ENCODE results near the gene UBASH3B.
A peak's percentile ranks its signal among the peaks of the same experiment; 100 is the strongest.

UBASH3B gene

DNA sequence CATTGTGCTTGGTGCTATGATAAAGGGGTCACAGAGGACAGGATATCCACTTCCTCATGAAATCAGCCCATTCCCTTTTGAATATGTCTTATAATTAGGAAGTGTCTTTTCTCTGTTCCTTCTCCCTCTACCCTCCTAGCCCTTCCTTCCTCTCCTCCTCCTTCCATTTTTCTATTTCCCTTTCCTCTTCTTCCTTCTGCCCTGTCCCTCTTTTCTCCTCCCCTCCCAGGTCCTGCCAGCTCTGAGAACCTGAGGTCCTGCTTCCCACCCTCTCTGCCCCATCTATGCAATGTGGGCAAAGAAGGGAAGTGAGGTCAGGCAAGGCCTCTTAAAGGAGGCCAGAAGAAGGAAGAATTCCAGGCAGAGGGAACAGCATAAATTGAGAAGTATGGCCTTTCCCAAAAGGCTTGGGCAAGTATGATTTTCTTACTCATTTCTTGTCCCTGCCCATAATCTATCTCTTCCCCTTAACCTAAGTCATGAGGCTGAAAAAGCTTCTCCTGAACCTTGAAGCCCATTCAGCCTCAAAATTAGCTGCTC is 7.7 kb upstream of the UBASH3B start:
- DNase-seq (ENCODE audit: low read depth), result no peak

DNA sequence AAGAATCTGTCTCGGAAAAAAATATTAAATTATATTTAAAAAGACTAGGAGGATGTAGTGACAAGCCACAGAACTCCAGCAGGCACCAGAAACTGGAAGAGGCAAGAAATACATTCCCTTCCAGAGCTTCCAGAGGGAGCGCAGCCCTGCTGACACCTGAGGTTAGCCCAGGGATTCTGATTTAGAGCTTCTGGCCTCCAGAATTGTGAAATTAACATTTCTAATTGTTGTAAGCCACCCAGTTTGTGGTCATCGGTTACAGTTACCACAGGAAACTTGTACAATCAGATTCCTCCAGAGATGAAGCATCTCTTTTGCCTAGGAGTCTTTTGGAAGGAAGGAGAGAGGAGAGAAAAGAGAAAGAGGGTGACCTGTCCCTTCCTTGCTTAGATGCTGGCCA is 6.4 kb upstream of the UBASH3B start:
- no peak for DNase-seq (ENCODE audit: low read depth)

- DNase-seq (ENCODE audit: low read depth), result no peak
These were observed 4.9 kb upstream of the UBASH3B start for GRCh38 chr11:122650619-122651018.

DNA sequence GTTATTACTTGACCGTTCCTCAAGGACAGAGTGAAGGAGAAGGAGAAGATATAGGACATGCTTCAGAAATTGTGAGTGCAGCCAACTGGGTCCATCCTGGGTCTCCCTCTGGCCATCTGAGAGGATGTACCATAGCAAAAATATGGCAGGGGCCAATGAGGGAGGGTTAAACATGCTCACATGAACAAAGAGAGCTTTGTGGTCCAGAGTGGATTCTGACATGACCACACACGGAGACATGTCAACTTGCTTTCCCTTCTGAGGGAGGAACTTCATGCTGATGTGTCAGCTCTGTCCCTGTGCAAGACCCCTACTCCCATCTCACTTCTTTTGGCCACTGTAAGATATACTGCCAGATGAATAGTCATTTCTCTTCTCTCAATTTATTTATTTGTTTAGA is 3.0 kb upstream of the UBASH3B start:
- DNase-seq (ENCODE audit: low read depth), result no peak

GRCh38 chr11:122653916-122654585 is 1.5 kb upstream of the UBASH3B start:
- DNase-seq (ENCODE audit: low read depth), result no peak

- peak; percentile 21 for DNase-seq (ENCODE audit: low read depth)
These were observed 630 bp downstream of the UBASH3B start for GRCh38 chr11:122656073-122656630.

GRCh38 chr11:122656631-122657101 is 1.1 kb downstream of the UBASH3B start:
- DNase-seq (ENCODE audit: low read depth), result peak; percentile 32

GRCh38 chr11:122659676-122660554 is 4.4 kb downstream of the UBASH3B start:
- no peak for DNase-seq (ENCODE audit: low read depth)

DNA sequence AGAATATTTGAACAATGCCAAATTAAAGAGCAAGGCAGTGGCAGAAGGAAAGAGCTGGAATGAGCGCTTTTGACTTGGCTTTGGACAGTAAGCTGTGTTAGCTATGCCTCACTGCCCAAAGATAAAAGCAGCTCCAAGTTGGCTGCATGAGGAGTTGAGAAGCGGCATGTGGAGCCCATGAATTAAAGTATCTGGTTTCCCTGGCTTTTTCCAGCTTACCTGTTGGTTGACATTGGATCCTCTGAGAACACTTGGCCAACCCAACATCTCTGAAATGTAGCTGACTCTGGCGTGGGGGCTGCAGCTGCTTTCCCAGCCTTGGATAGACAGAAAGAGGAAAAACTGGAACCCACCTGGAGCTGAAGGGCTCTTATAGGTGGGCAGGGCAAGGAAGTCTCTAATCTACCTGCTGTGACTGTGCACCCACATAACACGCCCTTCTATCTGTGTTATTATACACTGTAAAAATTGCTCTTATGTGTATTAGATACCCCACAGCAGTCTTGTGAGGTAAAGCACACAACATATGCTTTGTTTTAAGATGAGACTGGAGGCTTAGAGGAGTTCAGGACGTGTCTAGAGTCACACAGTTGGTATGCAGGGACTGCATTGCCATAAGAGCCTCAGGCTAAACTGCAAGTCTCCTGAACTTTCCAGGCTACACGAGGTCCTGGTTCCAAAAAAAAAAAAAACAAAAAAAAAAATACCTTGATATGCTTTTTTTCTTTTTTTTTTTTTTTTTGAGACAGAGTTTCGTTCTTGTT is 5.8 kb downstream of the UBASH3B start:
- no peak for DNase-seq (ENCODE audit: low read depth)

DNA sequence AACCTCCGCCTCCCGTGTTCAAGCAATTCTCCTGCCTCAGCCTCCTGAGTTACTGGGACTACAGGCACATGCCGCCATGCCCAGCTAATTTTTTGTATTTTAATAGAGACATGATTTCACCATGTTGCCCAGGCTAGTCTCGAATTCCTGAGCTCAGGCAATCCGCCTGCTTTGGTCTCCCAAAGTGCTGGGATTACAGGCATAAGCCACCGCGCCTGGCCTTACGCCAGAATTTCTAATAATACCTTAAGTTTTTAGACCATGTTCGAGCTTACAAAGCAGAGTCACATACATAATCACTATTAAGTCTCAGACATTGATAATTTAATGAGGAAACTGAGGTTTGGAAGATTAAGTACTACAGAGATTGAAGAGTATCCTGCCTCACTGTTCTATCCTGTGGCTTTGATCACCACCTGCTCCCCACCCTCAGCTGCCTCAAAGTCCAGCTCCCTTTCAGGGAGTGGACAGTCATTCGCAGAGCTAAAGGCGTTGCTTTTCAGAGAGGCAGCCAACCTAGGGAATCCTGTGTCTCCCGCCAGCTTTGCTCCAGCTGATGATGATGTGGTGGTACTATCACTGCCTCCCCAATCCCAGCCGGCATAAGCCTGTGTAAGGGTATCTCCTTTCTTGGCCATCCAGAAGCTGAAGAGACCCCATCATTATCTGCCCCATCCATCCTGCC is 7.7 kb downstream of the UBASH3B start:
- no peak for DNase-seq (ENCODE audit: low read depth)

DNA sequence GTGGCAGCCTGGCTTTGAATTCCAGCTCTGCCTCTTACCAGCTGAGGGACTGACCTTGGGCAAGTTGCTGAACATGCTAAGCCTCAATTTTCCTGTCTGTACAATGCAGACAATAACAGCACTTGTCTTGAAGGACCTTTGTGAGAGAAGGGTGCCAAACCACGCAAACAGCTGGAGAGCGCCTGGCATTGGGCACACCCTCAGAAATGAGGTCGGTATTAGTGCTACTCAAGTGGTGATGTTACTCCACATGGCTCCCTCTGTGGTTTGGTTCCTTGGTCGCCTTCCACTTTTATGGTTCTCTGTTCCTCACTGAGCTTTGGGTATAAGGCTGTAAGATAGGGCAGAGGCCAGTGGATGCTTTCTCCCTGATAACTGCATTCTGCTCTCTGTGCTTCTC is 8.2 kb downstream of the UBASH3B start:
- DNase-seq (ENCODE audit: low read depth), result no peak

GRCh38 chr11:122664188-122664587 is 8.7 kb downstream of the UBASH3B start:
- DNase-seq (ENCODE audit: low read depth), result no peak

GRCh38 chr11:122665861-122666260 is 10.3 kb downstream of the UBASH3B start:
- no peak for DNase-seq (ENCODE audit: low read depth)

GRCh38 chr11:122666743-122667142 is 11.2 kb downstream of the UBASH3B start:
- DNase-seq (ENCODE audit: low read depth), result no peak

- no peak for DNase-seq (ENCODE audit: low read depth)
These were observed 13.1 kb downstream of the UBASH3B start for GRCh38 chr11:122668562-122669090.

DNA sequence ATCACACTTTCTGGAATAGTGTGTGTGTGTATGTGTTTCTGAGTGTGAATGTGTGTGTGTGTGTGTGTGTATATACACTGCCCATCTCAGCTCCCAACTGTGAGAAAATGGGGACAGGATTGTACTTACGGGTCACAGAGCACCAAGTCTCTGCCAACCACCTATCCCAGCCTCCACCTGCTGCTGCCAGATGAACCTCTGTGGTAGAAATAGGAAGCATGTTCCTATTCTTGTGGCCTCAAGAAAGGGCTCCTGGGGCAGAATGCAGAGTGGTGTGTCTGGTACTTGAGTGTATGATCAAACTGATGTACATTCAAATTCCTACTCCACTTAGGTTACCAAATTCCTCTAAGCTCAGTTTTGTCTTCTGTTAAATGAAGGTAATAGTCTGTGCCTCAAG is 14.6 kb downstream of the UBASH3B start:
- DNase-seq (ENCODE audit: low read depth), result no peak

- no peak for DNase-seq (ENCODE audit: low read depth)
These were observed 15.9 kb downstream of the UBASH3B start for GRCh38 chr11:122671400-122671891.

- no peak for DNase-seq (ENCODE audit: low read depth)
These were observed 17.4 kb downstream of the UBASH3B start for GRCh38 chr11:122672892-122673291.

- DNase-seq (ENCODE audit: low read depth), result no peak
These were observed 18.2 kb downstream of the UBASH3B start for GRCh38 chr11:122673701-122674100.

GRCh38 chr11:122676638-122677037 is 21.1 kb downstream of the UBASH3B start:
- DNase-seq (ENCODE audit: low read depth), result no peak

- DNase-seq (ENCODE audit: low read depth), result no peak
These were observed 21.7 kb downstream of the UBASH3B start for GRCh38 chr11:122677256-122677655.
